NCI-H1694 treated with DMSO at 0.1 percent for 48 hours (cell line): Measurements from ENCODE around the gene AP4S1.

ENCODE experiments used
- DNase-seq: peaks from one replicate; lab custom pipeline; 2025; lab: John Stamatoyannopoulos, UW

AP4S1 gene

GRCh38 chr14:31139301-31139847 is 113.9 kb downstream of the AP4S1 start:
- no peak for DNase-seq

GRCh38 chr14:31142455-31143087 is 117.1 kb downstream of the AP4S1 start:
- DNase-seq, result no peak
